OCI-LY1 (cell line): Measurements from ENCODE around the gene SLCO2A1.

ENCODE experiments used
- CTCF ChIP-seq: fragments of 200-600 bp; sonication (generic), shearing (Covaris generic); IDR thresholded peaks from 2 replicates; pipeline ENCODE4 v1.5.1; 2017; ENCODE audit warnings: mild to moderate bottlenecking, antibody characterized with exemption, low read length, moderate library complexity, mixed read lengths
- EZH2 ChIP-seq: fragments of 200-600 bp; sonication (generic), shearing (Covaris generic); IDR thresholded peaks from 2 replicates; pipeline ENCODE4 v1.8.0; 2017; ENCODE audit warnings: borderline replicate concordance, mixed run types, mild to moderate bottlenecking, antibody characterized with exemption, low read length, moderate library complexity, mixed read lengths

GRCh38 chr3:133901847-133902246 is 127.9 kb downstream of the SLCO2A1 start:
- TF ChIP-seq CTCF = no peak
- TF ChIP-seq EZH2 = no peak
